SIG-M5 treated with dmso at 0.1 percent for 504 hours (cell line): Measurements from ENCODE around the gene MAP2K2.
A peak's percentile ranks its signal among the peaks of the same experiment; 100 is the strongest.
"Not testable (repeated sequence)": the region's sequence is repeated elsewhere in the genome, so short reads cannot be mapped to it uniquely, and the experiment has no call there.

Experiments used
- DNase-seq: peaks from one replicate; lab custom pipeline; 2025; ENCODE audit not compliant: unreplicated experiment; lab: John Stamatoyannopoulos, UW

The MAP2K2 gene

GRCh38 chr19:4130744-4131438 is 7.0 kb upstream of the MAP2K2 start:
- DNase-seq, result no peak

- not testable (repeated sequence) for DNase-seq
Observed at GRCh38 chr19:4129050-4129449, 5.1 kb upstream of the MAP2K2 start.

- DNase-seq, result not testable (repeated sequence)
Observed at GRCh38 chr19:4127322-4127721, 3.4 kb upstream of the MAP2K2 start.

- no peak for DNase-seq
Observed at GRCh38 chr19:4124638-4125037, 716 bp upstream of the MAP2K2 start.

GRCh38 chr19:4122480-4122879 is 1.4 kb downstream of the MAP2K2 start:
- DNase-seq, result no peak

- no peak for DNase-seq
Observed at GRCh38 chr19:4121815-4122214, 2.1 kb downstream of the MAP2K2 start.

GRCh38 chr19:4121273-4121612 is 2.7 kb downstream of the MAP2K2 start:
- DNase-seq, result no peak

GRCh38 chr19:4120559-4121272 is 3.2 kb downstream of the MAP2K2 start:
- no peak for DNase-seq

- DNase-seq, result no peak
Observed at GRCh38 chr19:4119763-4120162, 4.2 kb downstream of the MAP2K2 start.

- DNase-seq, result no peak
Observed at GRCh38 chr19:4115818-4116385, 8.0 kb downstream of the MAP2K2 start.

- no peak for DNase-seq
Observed at GRCh38 chr19:4115050-4115817, 8.7 kb downstream of the MAP2K2 start.

GRCh38 chr19:4114181-4114580 is 9.7 kb downstream of the MAP2K2 start:
- DNase-seq, result no peak

- no peak for DNase-seq
Observed at GRCh38 chr19:4113398-4114088, 10.4 kb downstream of the MAP2K2 start.

GRCh38 chr19:4112367-4112766 is 11.6 kb downstream of the MAP2K2 start:
- no peak for DNase-seq

- DNase-seq, result no peak
Observed at GRCh38 chr19:4109626-4109945, 14.3 kb downstream of the MAP2K2 start.

- DNase-seq, result peak; percentile 35
Observed at GRCh38 chr19:4108767-4109625, 14.9 kb downstream of the MAP2K2 start.

- no peak for DNase-seq
Observed at GRCh38 chr19:4103080-4103433, 20.9 kb downstream of the MAP2K2 start.

- DNase-seq, result no peak
Observed at GRCh38 chr19:4102339-4103079, 21.4 kb downstream of the MAP2K2 start.

- DNase-seq, result no peak
Observed at GRCh38 chr19:4101496-4101770, 22.5 kb downstream of the MAP2K2 start.
